ENCODE results near the gene LRMDA.

GRCh38 chr10:75396631-75397495 is 34.6 kb upstream of the LRMDA start:
- TF ChIP-seq, protein P1, sequence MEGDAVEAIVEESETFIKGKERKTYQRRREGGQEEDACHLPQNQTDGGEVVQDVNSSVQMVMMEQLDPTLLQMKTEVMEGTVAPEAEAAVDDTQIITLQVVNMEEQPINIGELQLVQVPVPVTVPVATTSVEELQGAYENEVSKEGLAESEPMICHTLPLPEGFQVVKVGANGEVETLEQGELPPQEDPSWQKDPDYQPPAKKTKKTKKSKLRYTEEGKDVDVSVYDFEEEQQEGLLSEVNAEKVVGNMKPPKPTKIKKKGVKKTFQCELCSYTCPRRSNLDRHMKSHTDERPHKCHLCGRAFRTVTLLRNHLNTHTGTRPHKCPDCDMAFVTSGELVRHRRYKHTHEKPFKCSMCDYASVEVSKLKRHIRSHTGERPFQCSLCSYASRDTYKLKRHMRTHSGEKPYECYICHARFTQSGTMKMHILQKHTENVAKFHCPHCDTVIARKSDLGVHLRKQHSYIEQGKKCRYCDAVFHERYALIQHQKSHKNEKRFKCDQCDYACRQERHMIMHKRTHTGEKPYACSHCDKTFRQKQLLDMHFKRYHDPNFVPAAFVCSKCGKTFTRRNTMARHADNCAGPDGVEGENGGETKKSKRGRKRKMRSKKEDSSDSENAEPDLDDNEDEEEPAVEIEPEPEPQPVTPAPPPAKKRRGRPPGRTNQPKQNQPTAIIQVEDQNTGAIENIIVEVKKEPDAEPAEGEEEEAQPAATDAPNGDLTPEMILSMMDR (IDR thresholded peaks at IDR 0.05; ENCODE audit: extremely low read depth in 1 of 2, insufficient read depth in 1 of 2, low read depth in 1 of 2, low read length in 2 of 2) = no peak
- no peak for TF ChIP-seq EZH2 (IDR thresholded peaks at IDR 0.05; ENCODE audit: borderline replicate concordance, low read depth, low read length, severe bottlenecking)
- no peak for TF ChIP-seq POLR2AphosphoS5 (IDR thresholded peaks at IDR 0.05; ENCODE audit: insufficient read depth, low read depth, low read length)
